ENCODE data around the gene HOMER2.
"Not testable (repeated sequence)": the region's sequence is repeated elsewhere in the genome, so short reads cannot be mapped to it uniquely, and the experiment has no call there.

The HOMER2 gene

GRCh38 chr15:82963471-82964341, 11.2 kb upstream of the HOMER2 start:
- no peak for DNase-seq

GRCh38 chr15:82960766-82961165, 8.2 kb upstream of the HOMER2 start:
- no peak for DNase-seq

- no peak for DNase-seq
Observed at GRCh38 chr15:82959423-82959822, 6.9 kb upstream of the HOMER2 start.

- DNase-seq: no peak
Observed at GRCh38 chr15:82958638-82959037, 6.1 kb upstream of the HOMER2 start.

DNA sequence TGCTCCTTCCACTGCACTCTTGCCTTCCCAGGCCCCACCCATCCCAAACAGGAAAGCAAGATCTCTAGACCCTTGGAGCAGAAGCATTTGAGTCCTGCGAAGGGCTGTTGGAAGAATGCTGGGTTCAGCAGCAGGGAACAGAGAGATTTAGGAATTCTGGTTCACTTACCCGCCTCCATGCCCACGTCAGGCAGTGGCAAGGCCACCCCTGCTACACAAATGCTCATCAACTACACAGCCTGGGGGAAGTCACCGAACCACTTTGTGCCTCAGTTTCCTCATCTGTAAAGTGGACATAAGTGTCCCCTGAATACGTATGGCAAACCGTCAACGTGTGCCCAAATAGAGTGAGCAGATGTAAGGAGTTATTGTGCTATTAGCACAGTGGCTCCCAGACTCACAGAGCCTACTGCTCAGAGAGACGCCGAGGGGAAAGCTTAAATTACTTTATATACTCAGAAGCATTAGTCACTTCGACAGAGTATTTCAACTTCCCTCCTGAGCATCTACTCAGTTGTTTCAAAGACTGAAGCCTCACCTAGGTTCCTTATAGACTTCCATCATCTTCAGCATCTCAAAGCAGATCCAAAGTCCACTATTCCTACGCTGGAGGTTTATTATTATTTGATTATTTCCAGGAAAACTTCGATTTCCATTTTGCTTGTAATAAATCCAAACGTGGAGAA, 905 bp downstream of the HOMER2 start:
- peak; percentile 52 for DNase-seq

DNA sequence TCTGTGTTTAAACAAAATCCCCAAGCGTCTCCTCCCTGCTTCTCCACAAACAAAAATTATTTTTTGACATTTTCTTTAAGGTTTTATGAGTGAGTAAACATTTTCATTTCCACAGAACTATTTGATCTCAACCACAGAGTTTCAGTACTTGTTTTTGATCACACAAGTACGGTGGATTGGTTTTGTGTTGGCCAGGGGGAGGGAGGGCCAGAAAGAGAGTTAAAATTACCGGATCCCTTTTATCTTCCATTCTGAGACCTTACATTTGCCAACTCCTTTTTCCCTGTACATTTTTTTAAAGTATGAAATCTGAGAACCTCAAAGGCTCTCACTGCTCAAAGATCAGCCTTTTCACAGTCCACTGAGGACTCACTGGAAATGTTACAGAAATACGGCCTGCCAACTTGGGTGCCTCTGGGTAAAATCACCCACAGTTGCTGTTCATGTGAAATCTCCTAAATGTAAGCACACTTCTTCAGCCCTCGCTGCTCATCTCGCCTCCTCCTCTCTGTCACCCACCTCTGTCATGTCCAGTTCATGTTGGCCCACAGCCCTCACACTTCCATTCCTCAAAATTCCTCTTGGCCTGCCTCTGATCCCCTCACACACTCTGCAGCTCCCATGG, 1.7 kb downstream of the HOMER2 start:
- no peak for DNase-seq

DNA sequence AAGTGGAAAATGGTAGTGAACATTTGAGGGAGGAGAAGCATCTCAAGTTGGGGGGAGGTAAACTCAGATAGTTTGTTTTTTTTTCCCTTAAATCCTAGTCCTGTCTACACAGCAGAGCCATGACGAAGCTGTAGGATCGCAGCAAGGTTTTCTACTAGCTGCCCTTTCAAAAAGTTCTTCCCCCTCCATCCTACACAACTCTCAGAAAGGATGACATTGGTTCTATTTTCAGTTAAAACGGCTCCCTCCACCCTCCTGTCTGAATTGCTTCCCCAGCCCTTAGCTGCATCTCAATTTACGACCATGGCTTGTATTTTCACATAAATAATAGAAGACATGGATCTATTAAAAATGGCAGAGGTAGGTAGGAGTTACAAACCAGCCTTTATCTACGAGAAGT, 2.2 kb downstream of the HOMER2 start:
- no peak for DNase-seq

- no peak for DNase-seq
Observed at GRCh38 chr15:82946155-82946701, 6.3 kb downstream of the HOMER2 start.

- no peak for DNase-seq
Observed at GRCh38 chr15:82945326-82945725, 7.2 kb downstream of the HOMER2 start.

GRCh38 chr15:82944821-82945220, 7.7 kb downstream of the HOMER2 start:
- DNase-seq: no peak

GRCh38 chr15:82944056-82944455, 8.5 kb downstream of the HOMER2 start:
- DNase-seq: no peak

- peak; percentile 19 for DNase-seq
Observed at GRCh38 chr15:82943176-82943575, 9.3 kb downstream of the HOMER2 start.

DNA sequence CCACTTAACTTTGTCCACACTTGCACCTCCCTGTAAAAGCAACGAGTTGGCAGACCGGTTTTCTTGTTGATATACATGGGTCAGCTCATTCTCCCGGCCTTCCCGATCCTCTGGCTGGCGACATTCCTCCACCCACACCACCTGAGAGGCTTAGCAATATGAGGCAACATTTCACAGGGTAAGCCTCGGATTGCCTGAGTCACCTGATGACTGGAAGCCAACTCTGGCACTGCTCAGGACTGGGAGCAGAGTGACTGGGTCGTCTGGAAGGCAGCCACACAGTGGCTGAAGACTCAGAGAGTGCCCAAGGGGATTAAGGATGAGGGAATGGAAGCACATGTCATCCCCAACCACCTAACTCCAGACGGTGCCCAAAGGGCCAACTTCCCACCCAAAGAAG, 9.8 kb downstream of the HOMER2 start:
- DNase-seq: no peak

DNA sequence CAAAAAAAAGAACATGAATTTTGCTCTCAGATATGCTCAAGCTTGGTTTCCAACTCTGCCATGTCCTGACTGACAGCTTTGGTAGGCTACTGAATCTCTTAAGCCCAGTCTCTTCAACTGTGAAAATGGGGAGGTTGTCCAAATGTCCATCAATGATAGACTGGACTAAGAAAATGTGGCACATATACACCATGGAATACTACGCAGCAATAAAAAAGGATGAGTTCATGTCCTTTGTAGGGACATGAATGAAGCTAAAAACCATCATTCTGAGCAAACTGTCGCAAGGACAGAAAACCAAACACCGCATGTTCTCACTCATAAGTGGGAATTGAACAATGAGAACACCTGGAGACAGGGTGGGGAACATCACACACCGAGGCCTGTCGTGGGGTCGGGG, 12.8 kb downstream of the HOMER2 start:
- not testable (repeated sequence) for DNase-seq

GRCh38 chr15:82937712-82938058, 14.8 kb downstream of the HOMER2 start:
- DNase-seq: no peak

GRCh38 chr15:82936966-82937711, 15.4 kb downstream of the HOMER2 start:
- DNase-seq: no peak

DNA sequence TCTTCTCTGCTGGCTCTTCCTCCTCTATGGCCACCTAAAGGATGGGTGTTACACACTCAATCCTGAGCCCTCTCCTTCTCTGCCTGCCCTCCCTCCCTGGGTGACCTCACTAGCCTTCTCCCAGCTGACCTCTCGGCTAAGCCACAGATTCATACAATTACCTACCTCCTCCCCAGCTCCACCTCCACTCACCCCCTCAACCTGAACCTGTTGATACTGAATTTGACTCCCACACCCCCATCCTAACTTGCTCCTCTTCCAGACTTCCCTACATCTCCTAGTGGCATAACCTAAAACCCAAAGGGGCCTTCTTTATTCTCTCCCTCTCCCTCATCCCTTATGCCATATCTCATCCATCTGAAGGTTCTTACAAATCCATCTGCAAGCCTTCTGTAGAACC, 17.1 kb downstream of the HOMER2 start:
- DNase-seq: no peak

GRCh38 chr15:82934100-82934880, 18.2 kb downstream of the HOMER2 start:
- no peak for DNase-seq

GRCh38 chr15:82933576-82933975, 18.9 kb downstream of the HOMER2 start:
- no peak for DNase-seq

DNA sequence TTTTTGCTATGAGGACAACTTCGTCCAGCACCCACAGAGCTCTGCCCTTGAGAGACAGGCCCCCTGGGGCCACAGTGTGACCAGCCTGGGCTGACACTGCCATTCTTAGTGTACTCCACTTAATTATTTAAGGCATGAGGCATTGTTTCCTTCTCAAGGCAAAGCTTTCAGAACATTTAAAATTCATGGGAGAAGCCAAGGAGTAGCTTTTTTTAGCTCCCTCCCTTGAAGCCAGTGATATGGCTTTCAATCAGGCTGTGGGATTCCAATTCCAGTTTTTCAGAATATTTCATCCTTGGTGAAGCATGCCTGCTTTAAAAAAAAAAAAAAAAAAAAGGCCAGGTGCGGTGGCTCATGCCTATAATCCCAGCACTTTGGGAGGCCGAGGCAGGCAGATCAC, 21.3 kb downstream of the HOMER2 start:
- no peak for DNase-seq

DNA sequence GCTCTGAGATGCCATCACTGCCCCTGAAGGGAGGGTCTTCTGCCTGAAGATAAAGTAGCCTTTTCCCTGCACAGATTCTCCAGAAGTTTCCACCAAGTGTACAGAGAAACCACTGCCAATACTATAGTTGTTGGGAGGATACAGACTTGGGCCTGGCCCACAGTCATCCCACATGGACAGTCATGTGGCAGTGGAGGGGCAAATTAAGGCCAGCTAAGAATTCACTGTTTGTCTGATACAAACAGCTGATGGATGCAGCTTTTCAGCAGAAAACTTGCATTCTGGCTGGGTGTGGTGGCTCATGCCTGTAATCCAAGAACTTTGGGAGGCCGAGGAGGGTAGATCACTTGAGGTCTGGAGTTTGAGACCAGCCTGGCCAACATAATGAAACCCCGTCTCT, 22.1 kb downstream of the HOMER2 start:
- DNase-seq: no peak

- DNase-seq: no peak
Observed at GRCh38 chr15:82928711-82929110, 23.8 kb downstream of the HOMER2 start.

All from hematopoietic multipotent progenitor cell treated with erythropoietin and hydrocortisone succinate and interleukin-3 and kit ligand, for 6 days (in vitro differentiated cells).